GM13977 (cell line): ENCODE results near the gene SBK2.

Experiments used
- DNase-seq: peaks from one replicate; pipeline ENCODE4 v3.0.0; 2012; ENCODE audit warnings: low spot score
- CTCF ChIP-seq: IDR thresholded peaks from 2 replicates; pipeline ENCODE4 v1.5.1; 2012; ENCODE audit warnings: mild to moderate bottlenecking, control low read depth; ENCODE audit not compliant: insufficient read depth; ENCODE audit errors: extremely low read depth, missing control alignments
- in situ Hi-C: fragments of 300-500 bp; cut with MboI; formaldehyde crosslinking; loops from one replicate; pipeline ENCODE4 v1.12.0; 2022; ENCODE audit warnings: low sequenced_read_pairs, low pct_unique_long_range_greater_than_20kb, mixed read lengths, inconsistent platforms; ENCODE audit not compliant: unreplicated experiment

SBK2 gene

DNA sequence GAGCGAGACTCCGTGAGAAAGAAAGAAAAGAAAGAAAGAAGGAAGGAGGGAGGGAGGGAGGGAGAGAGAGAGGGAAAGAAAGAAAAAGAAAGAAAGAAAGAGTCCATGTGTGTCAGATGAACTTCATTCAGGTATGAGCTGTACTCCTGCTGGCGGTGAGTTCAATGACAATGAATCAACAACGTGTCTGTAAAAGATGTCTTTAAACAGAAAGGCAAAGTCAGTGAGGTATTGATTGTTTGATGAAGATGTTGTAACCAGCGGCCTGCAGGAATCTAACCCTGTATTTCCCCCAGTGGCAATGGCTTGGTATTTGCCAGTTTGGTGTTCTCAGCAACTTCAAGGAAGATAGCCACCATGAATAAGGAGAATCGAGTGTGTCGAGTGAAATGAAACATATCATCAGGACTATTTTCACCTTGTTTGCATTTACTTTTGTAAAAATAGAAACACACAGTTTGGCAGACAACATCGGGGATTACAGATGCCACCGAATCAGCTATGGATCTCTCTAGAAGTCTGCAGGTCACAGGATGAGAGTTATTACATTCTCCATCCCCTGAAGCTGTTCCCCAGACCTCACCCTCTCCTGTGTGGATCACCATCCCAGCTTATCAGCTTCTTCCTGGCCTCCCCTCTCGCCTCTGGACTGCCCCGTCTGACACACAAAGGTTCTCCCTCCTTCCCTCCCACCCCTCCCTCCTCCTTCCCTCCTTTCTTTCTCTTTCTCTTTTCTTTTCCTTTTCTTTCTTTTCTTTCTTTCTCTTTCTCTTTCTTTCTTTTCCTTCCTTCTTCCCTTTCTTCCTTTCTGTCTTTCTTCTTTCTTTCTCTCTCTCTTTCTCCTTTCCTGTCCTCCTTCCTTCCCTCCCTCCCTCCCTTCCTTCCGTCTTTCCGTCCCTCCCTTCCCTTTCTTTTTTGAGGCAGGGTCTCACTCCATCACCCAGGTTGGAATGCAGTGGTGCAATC lies 16.6 kb upstream of the SBK2 start:
- no peak for TF ChIP-seq CTCF
- in situ Hi-C loops = no loop called here
- no peak for DNase-seq

- in situ Hi-C loops = no loop called here
- TF ChIP-seq CTCF = no peak
- DNase-seq = no peak
These were observed 15.7 kb upstream of the SBK2 start for GRCh38 chr19:55552620-55553019.

- in situ Hi-C loops = no loop called here
- no peak for DNase-seq
- no peak for TF ChIP-seq CTCF
These were observed 15.3 kb upstream of the SBK2 start for GRCh38 chr19:55552206-55552605.

DNA sequence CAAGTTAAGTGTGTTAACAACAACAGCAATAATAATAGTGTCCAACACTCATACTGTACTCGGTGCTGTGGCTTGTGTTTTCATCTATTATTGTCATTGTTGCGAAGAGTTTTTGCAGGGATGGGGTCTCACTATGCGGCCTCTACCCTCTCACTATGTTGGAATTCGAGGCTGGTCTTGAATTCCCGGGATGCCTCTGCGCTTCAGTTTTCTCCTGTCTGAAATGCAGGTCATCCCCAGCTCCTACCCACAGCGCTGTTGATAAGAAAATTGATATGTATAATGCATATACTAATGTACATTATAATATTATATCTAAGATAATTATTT lies 13.4 kb upstream of the SBK2 start:
- TF ChIP-seq CTCF = no peak
- in situ Hi-C loops = no loop called here
- no peak for DNase-seq

- in situ Hi-C loops = no loop called here
- DNase-seq = no peak
These were observed 12.8 kb upstream of the SBK2 start for GRCh38 chr19:55549500-55550320.

More at GRCh38 chr19:55549500-55550320, 12.8 kb upstream of the SBK2 start:
- TF ChIP-seq CTCF = no peak
